ENCODE results near the gene RHBDL2. TPM values are rescaled to one million over a fixed set of nuclear protein-coding genes. Genes with fewer than 3 reads are reported as not detected.

Gene RHBDL2
- total and polyA plus RNA-seq, 2 experiments from 2014 or later: 0.22 to 1.4 TPM

GRCh38 chr1:38872401-38873026, 69.1 kb downstream of the RHBDL2 start:
- no peak for TF ChIP-seq EZH2phosphoT487 (IDR thresholded peaks at IDR 0.05; ENCODE audit: insufficient read depth, low read depth)
- Histone ChIP-seq H3K9ac (peak overlapping the region; percentile 83), H3K9me2 (ENCODE audit: insufficient read depth) (no peaks in the 10 kb centered on the region), H3K79me2 (ENCODE audit: insufficient read depth) (peaks cover 68% of the 10 kb centered on the region), H2AFZ (peak overlapping the region; percentile 98), H3K27ac (peak overlapping the region; percentile 5; the same call in 1 of the 2 replicates), H4K20me1 (ENCODE audit: insufficient read depth) (no peaks in the 10 kb centered on the region), H3K27me3 (replicated peaks; ENCODE audit: insufficient read depth) (no peaks in the 10 kb centered on the region), H3K36me3 (ENCODE audit: low read depth) (no peaks in the 10 kb centered on the region), H3F3A (ENCODE audit: insufficient read depth) (no peaks in the 10 kb centered on the region), H3K9me3 (ENCODE audit: low read depth) (no peaks in the 10 kb centered on the region), H3K4me3 (peak overlapping the region; percentile 97), H3K4me2 (ENCODE audit: unreplicated experiment) (peak overlapping the region; percentile 92), H3K4me1 (ENCODE audit: insufficient read depth) (peaks cover 15% of the 10 kb centered on the region)
- WGBS, 2 experiments (ENCODE audit: low coverage in 1 of 2, low lambda C conversion rate in 2 of 2, missing lambda C conversion rate in 2 of 2): 8 to 10% methylated on average over 14 to 18 of the region's 25 CpGs
- in situ Hi-C loops (cut with MboI): no loop called here
- peak; percentile 70 for DNase-seq

- DNase-seq: no peak
- Histone ChIP-seq H3F3A (ENCODE audit: insufficient read depth) (no peaks in the 10 kb centered on the region), H3K27ac (no peak overlapping the region), H3K27me3 (replicated peaks; ENCODE audit: insufficient read depth) (no peaks in the 10 kb centered on the region), H3K4me3 (no peak overlapping the region), H3K79me2 (ENCODE audit: insufficient read depth) (peaks cover 82% of the 10 kb centered on the region), H3K9ac (no peak overlapping the region), H3K36me3 (ENCODE audit: low read depth) (no peaks in the 10 kb centered on the region), H3K4me1 (ENCODE audit: insufficient read depth) (peaks cover 15% of the 10 kb centered on the region), H4K20me1 (ENCODE audit: insufficient read depth) (no peaks in the 10 kb centered on the region), H3K9me2 (ENCODE audit: insufficient read depth) (no peaks in the 10 kb centered on the region), H3K9me3 (ENCODE audit: low read depth) (no peaks in the 10 kb centered on the region), H3K4me2 (ENCODE audit: unreplicated experiment) (no peak overlapping the region), H2AFZ (no peak overlapping the region)
- WGBS, 2 experiments (ENCODE audit: low coverage in 1 of 2, low lambda C conversion rate in 2 of 2, missing lambda C conversion rate in 2 of 2): 90 to 94% methylated on average over 8 of the region's 8 CpGs
- in situ Hi-C loops (cut with MboI): no loop called here
- TF ChIP-seq EZH2 (IDR thresholded peaks at IDR 0.05; ENCODE audit: insufficient read depth, poor library complexity, severe bottlenecking) (no peak), EZH2phosphoT487 (IDR thresholded peaks at IDR 0.05; ENCODE audit: insufficient read depth, low read depth) (no peak)
These were observed 70.6 kb downstream of the RHBDL2 start for GRCh38 chr1:38870996-38871395.

GRCh38 chr1:38867208-38867607, 74.4 kb downstream of the RHBDL2 start:
- no peak for TF ChIP-seq EZH2 (IDR thresholded peaks at IDR 0.05; ENCODE audit: insufficient read depth, poor library complexity, severe bottlenecking)
- TF ChIP-seq EZH2phosphoT487 (IDR thresholded peaks at IDR 0.05; ENCODE audit: insufficient read depth, low read depth): no peak
- Histone ChIP-seq H3K9me2 (ENCODE audit: insufficient read depth) (no peaks in the 10 kb centered on the region), H3K4me2 (ENCODE audit: unreplicated experiment) (no peak overlapping the region), H3K27ac (no peak overlapping the region), H3K27me3 (replicated peaks; ENCODE audit: insufficient read depth) (no peaks in the 10 kb centered on the region), H4K20me1 (ENCODE audit: insufficient read depth) (no peaks in the 10 kb centered on the region), H3K9me3 (ENCODE audit: low read depth) (no peaks in the 10 kb centered on the region), H3K36me3 (ENCODE audit: low read depth) (peaks cover 8% of the 10 kb centered on the region; the same call in 1 of the 2 replicates), H3K9ac (no peak overlapping the region), H3F3A (ENCODE audit: insufficient read depth) (no peaks in the 10 kb centered on the region), H2AFZ (no peak overlapping the region), H3K4me1 (ENCODE audit: insufficient read depth) (peaks cover 7% of the 10 kb centered on the region), H3K4me3 (no peak overlapping the region), H3K79me2 (ENCODE audit: insufficient read depth) (peaks cover 71% of the 10 kb centered on the region)
- 97 to 99% methylated on average over 8 of the region's 8 CpGs for WGBS, 2 experiments (ENCODE audit: low coverage in 1 of 2, low lambda C conversion rate in 2 of 2, missing lambda C conversion rate in 2 of 2)
- DNase-seq: no peak
- in situ Hi-C loops (cut with MboI): loop anchor here (10.0 kb wide), 1 partner anchor 218 kb away; no protein-coding TSS in a partner anchor

- Histone ChIP-seq H3K9me3 (ENCODE audit: low read depth) (no peaks in the 10 kb centered on the region), H3K27me3 (replicated peaks; ENCODE audit: insufficient read depth) (no peaks in the 10 kb centered on the region), H4K20me1 (ENCODE audit: insufficient read depth) (no peaks in the 10 kb centered on the region), H3K4me3 (no peak overlapping the region), H3K27ac (no peak overlapping the region), H3K79me2 (ENCODE audit: insufficient read depth) (peaks cover 68% of the 10 kb centered on the region), H2AFZ (no peak overlapping the region), H3K4me2 (ENCODE audit: unreplicated experiment) (no peak overlapping the region), H3K9me2 (ENCODE audit: insufficient read depth) (no peaks in the 10 kb centered on the region), H3K36me3 (ENCODE audit: low read depth) (peaks cover 8% of the 10 kb centered on the region; the same call in 1 of the 2 replicates), H3F3A (ENCODE audit: insufficient read depth) (no peaks in the 10 kb centered on the region), H3K4me1 (ENCODE audit: insufficient read depth) (0 out of 2 replicates have a peak, but pooled peaks cover 5% of the 10 kb centered on the region), H3K9ac (no peak overlapping the region)
- no peak for TF ChIP-seq EZH2phosphoT487 (IDR thresholded peaks at IDR 0.05; ENCODE audit: insufficient read depth, low read depth)
- no peak for TF ChIP-seq EZH2 (IDR thresholded peaks at IDR 0.05; ENCODE audit: insufficient read depth, poor library complexity, severe bottlenecking)
- DNase-seq: no peak
- 61 to 73% methylated on average over 4 of the region's 4 CpGs for WGBS, 2 experiments (ENCODE audit: low coverage in 1 of 2, low lambda C conversion rate in 2 of 2, missing lambda C conversion rate in 2 of 2)
- in situ Hi-C loops (cut with MboI): loop anchor here (10.0 kb wide), 1 partner anchor 220 kb away; no protein-coding TSS in a partner anchor
These were observed 76.4 kb downstream of the RHBDL2 start for GRCh38 chr1:38865112-38865715.
